Astrocyte (in vitro differentiated cells and primary cell): ENCODE results near the gene AQP12B. TPM values are rescaled to one million over a fixed set of nuclear protein-coding genes. Genes with fewer than 3 reads are reported as not detected.
"Not testable (repeated sequence)": the region's sequence is repeated elsewhere in the genome, so short reads cannot be mapped to it uniquely, and the experiment has no call there.

Experiments used
- DNase-seq: peaks from one replicate; pipeline ENCODE4 v3.0.0-alpha.2; 2010; ENCODE audit warnings: low read depth
- FAIRE-seq: peaks from 2 replicates; lab custom pipeline; 2011; peaks lifted over from hg19 to GRCh38; lab: Jason Lieb, UNC
- H2AFZ ChIP-seq: 2 replicates; pipeline ENCODE4 v1.6.0; 2012; ENCODE audit warnings: low read depth, low read length, inconsistent platforms
- H3K27ac ChIP-seq: 2 replicates; pipeline ENCODE4 v1.5.1; 2011; ENCODE audit warnings: low read depth, low read length, inconsistent platforms
- H3K27me3 ChIP-seq: 2 replicates; pipeline ENCODE4 v1.6.0; 2011; ENCODE audit warnings: low read length, inconsistent platforms; ENCODE audit not compliant: insufficient read depth
- H3K36me3 ChIP-seq: 2 replicates; pipeline ENCODE4 v1.5.1; 2011; ENCODE audit warnings: low read length, inconsistent platforms; ENCODE audit not compliant: insufficient read depth
- H3K4me1 ChIP-seq: 2 replicates; pipeline ENCODE4 v1.5.1; 2011; ENCODE audit warnings: low read length, inconsistent platforms; ENCODE audit not compliant: insufficient read depth
- H3K4me2 ChIP-seq: 2 replicates; pipeline ENCODE4 v1.6.0; 2012; ENCODE audit warnings: low read length, inconsistent platforms
- H3K4me3 ChIP-seq: 2 replicates; pipeline ENCODE4 v1.5.1; 2011; ENCODE audit warnings: low read depth, mild to moderate bottlenecking, low read length, inconsistent platforms; ENCODE audit not compliant: insufficient read depth
- H3K79me2 ChIP-seq: 2 replicates; pipeline ENCODE4 v1.6.0; 2012; ENCODE audit warnings: mild to moderate bottlenecking, low read length, inconsistent platforms; ENCODE audit not compliant: insufficient read depth
- H3K9ac ChIP-seq: 2 replicates; pipeline ENCODE4 v1.6.0; 2012; ENCODE audit warnings: mild to moderate bottlenecking, low read length, inconsistent platforms
- H3K9me3 ChIP-seq: 2 replicates; pipeline ENCODE4 v1.5.1; 2012; ENCODE audit warnings: low read depth, mild to moderate bottlenecking, low read length, inconsistent platforms; ENCODE audit not compliant: insufficient read depth
- H4K20me1 ChIP-seq: 2 replicates; pipeline ENCODE4 v1.6.0; 2012; ENCODE audit warnings: low read length, inconsistent platforms; ENCODE audit not compliant: insufficient read depth
- H3K27ac Mint-ChIP-seq: one replicate; pipeline ENCODE4 v1.8.0; 2021; ENCODE audit warnings: mild to moderate bottlenecking, mixed read lengths; ENCODE audit not compliant: unreplicated experiment
- H3K27me3 Mint-ChIP-seq: one replicate; pipeline ENCODE4 v1.8.0; 2021; ENCODE audit warnings: low read depth, mixed read lengths; ENCODE audit not compliant: unreplicated experiment
- H3K36me3 Mint-ChIP-seq: one replicate; pipeline ENCODE4 v1.8.0; 2021; ENCODE audit warnings: low read depth, mixed read lengths; ENCODE audit not compliant: unreplicated experiment
- H3K4me1 Mint-ChIP-seq: one replicate; pipeline ENCODE4 v1.8.0; 2021; ENCODE audit warnings: low read depth, mixed read lengths; ENCODE audit not compliant: unreplicated experiment
- H3K4me3 Mint-ChIP-seq: one replicate; pipeline ENCODE4 v1.8.0; 2021; ENCODE audit warnings: mild to moderate bottlenecking, moderate library complexity, mixed read lengths; ENCODE audit not compliant: unreplicated experiment
- H3K9me3 Mint-ChIP-seq: one replicate; pipeline ENCODE4 v1.8.0; 2021; ENCODE audit warnings: mild to moderate bottlenecking, mixed read lengths; ENCODE audit not compliant: unreplicated experiment
- EZH2 ChIP-seq: IDR thresholded peaks from 2 replicates; pipeline ENCODE4 v1.6.1; 2012; ENCODE audit warnings: mild to moderate bottlenecking, low read length, inconsistent platforms; ENCODE audit not compliant: insufficient read depth
- total RNA-seq: library from RNA; stranded (reverse); gene quantifications from 2 replicates; pipeline ENCODE4 v1.2.1, GENCODE V29; 2021
- TF ChIP-seq, protein P1 (sequence below): IDR thresholded peaks from 2 replicates; pipeline ENCODE4 v1.5.1; 2011; ENCODE audit warnings: low read depth, mild to moderate bottlenecking, inconsistent platforms, low read length, moderate library complexity; ENCODE audit not compliant: insufficient read depth

Gene AQP12B
- total RNA-seq, 1 donor from 2014 or later = not detected

DNA sequence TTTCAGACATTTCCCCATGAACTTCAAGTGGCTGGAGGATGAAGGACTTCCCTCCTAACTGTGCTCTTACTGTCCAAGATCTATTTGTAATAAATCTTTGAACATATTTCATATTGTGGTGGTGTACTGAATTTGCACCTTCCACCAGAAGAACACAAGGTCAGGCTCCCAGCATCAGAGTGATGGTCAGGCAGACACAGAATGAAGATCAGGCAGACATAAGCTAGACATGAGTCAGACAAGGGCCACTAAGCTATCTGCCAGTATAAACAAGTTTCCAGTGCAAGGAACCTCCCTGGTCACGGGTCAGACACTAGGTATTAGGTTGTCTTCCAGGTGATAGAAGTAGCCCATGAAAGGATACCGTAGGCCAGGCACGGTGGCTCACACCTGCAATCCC is 20.0 kb downstream of the AQP12B start:
- Histone ChIP-seq H3K4me3 (no peak overlapping the region), H3K36me3 (no peaks in the 10 kb centered on the region), H3K9ac (no peak overlapping the region), H3K9me3 (peaks cover 2% of the 10 kb centered on the region), H3K4me1 (no peaks in the 10 kb centered on the region), H3K27ac (no peak overlapping the region), H3K4me2 (no peak overlapping the region), H4K20me1 (no peaks in the 10 kb centered on the region), H3K27me3 (peaks cover 16% of the 10 kb centered on the region), H2AFZ (no peak overlapping the region), H3K79me2 (no peaks in the 10 kb centered on the region)
- FAIRE-seq (no peak), DNase-seq (no peak)
- H3K9me3 Mint-ChIP-seq = peaks cover 6% of the 10 kb centered on the region
- TF ChIP-seq EZH2 = no peak
- TF ChIP-seq, protein P1, sequence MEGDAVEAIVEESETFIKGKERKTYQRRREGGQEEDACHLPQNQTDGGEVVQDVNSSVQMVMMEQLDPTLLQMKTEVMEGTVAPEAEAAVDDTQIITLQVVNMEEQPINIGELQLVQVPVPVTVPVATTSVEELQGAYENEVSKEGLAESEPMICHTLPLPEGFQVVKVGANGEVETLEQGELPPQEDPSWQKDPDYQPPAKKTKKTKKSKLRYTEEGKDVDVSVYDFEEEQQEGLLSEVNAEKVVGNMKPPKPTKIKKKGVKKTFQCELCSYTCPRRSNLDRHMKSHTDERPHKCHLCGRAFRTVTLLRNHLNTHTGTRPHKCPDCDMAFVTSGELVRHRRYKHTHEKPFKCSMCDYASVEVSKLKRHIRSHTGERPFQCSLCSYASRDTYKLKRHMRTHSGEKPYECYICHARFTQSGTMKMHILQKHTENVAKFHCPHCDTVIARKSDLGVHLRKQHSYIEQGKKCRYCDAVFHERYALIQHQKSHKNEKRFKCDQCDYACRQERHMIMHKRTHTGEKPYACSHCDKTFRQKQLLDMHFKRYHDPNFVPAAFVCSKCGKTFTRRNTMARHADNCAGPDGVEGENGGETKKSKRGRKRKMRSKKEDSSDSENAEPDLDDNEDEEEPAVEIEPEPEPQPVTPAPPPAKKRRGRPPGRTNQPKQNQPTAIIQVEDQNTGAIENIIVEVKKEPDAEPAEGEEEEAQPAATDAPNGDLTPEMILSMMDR = no peak
- no peak overlapping the region for H3K4me3 Mint-ChIP-seq
- peaks cover 5% of the 10 kb centered on the region for H3K4me1 Mint-ChIP-seq
- peaks cover 48% of the 10 kb centered on the region for H3K27me3 Mint-ChIP-seq
- no peaks in the 10 kb centered on the region for H3K36me3 Mint-ChIP-seq
- peak overlapping the region; percentile 42 for H3K27ac Mint-ChIP-seq

DNA sequence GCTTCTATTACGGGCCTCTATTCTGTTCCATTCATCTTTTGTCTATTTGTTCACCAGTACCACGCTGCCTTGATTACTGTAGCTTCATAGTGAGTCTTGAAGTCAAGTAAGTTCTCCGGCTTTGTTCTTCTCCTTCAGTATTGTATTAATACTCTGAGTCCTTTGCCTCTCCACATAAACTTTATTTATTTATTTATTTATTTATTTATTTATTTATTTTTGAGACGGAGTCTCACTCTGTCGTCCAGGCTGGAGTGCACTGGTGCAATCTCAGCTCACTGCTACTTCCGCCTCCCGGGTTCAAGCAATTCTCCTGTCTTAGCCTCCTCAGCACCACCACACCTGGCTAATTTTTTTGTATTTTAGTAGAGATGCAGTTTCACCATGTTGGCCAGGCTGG is 22.8 kb downstream of the AQP12B start:
- not testable (repeated sequence) for H3K79me2 ChIP-seq, H3K4me2 ChIP-seq, H3K4me3 ChIP-seq, H3K9me3 Mint-ChIP-seq, DNase-seq, H3K27ac ChIP-seq, H3K36me3 ChIP-seq, FAIRE-seq, H2AFZ ChIP-seq, H3K4me3 Mint-ChIP-seq, H4K20me1 ChIP-seq, H3K9ac ChIP-seq, H3K36me3 Mint-ChIP-seq, H3K4me1 ChIP-seq, H3K9me3 ChIP-seq, H3K4me1 Mint-ChIP-seq
- peaks cover 13% of the 10 kb centered on the region for H3K27me3 ChIP-seq
- Mint-ChIP-seq H3K27me3 (peaks cover 57% of the 10 kb centered on the region), H3K27ac (peak overlapping the region; percentile 62)

- TF ChIP-seq EZH2 = no peak
- TF ChIP-seq, protein P1 = no peak
- Mint-ChIP-seq H3K27ac (no peak overlapping the region), H3K36me3 (no peaks in the 10 kb centered on the region), H3K9me3 (peaks cover 10% of the 10 kb centered on the region), H3K4me1 (no peaks in the 10 kb centered on the region), H3K4me3 (no peak overlapping the region), H3K27me3 (peaks cover 71% of the 10 kb centered on the region)
- no peaks in the 10 kb centered on the region for H3K36me3 ChIP-seq
- FAIRE-seq (no peak), DNase-seq (peak; percentile 10)
- H3K9me3 ChIP-seq = no peaks in the 10 kb centered on the region
- H3K27ac ChIP-seq = no peak overlapping the region
- H3K27me3 ChIP-seq = peaks cover 19% of the 10 kb centered on the region
- peak overlapping the region; percentile 16 for H3K4me2 ChIP-seq
- H2AFZ ChIP-seq = no peak overlapping the region
- H3K9ac ChIP-seq = no peak overlapping the region
- no peak overlapping the region for H3K4me3 ChIP-seq
- H3K4me1 ChIP-seq = no peaks in the 10 kb centered on the region
- H4K20me1 ChIP-seq = no peaks in the 10 kb centered on the region
- H3K79me2 ChIP-seq = no peaks in the 10 kb centered on the region
These were observed 26.5 kb downstream of the AQP12B start for GRCh38 chr2:240655931-240656886.
